HL-60 (cell line): ENCODE measurements around the gene IQCH.

Experiments used
- DNase-seq, 2 experiments: peaks; one replicate each; pipeline ENCODE4 v3.0.0-alpha.2; 2010 to 2020; ENCODE audit warnings: low read depth in 1 of 2, low spot score in 1 of 2
- H3K27ac ChIP-seq: fragments of 250-450 bp; sonication (Bioruptor Pico); replicated peaks from 2 replicates; pipeline ENCODE4 v1.5.1; 2020; ENCODE audit warnings: mild to moderate bottlenecking, moderate library complexity
- H3K27me3 ChIP-seq: fragments of 250-450 bp; sonication (Bioruptor Pico); 2 replicates; pipeline ENCODE4 v1.5.1; 2021; ENCODE audit warnings: mild to moderate bottlenecking, moderate library complexity; ENCODE audit not compliant: insufficient read depth, poor library complexity, severe bottlenecking
- H3K4me3 ChIP-seq: replicated peaks from 2 replicates; pipeline ENCODE4 v1.5.1; 2011; ENCODE audit warnings: mild to moderate bottlenecking, control low read depth, low read length; ENCODE audit not compliant: insufficient read depth
- CTCF ChIP-seq: IDR thresholded peaks from one replicate; pipeline ENCODE4 v1.5.1; 2011; ENCODE audit warnings: low read length, control low read depth, inconsistent platforms; ENCODE audit not compliant: insufficient read depth
- GABPA ChIP-seq: IDR thresholded peaks from 2 replicates; pipeline ENCODE4 v1.6.1; 2012; ENCODE audit warnings: low read depth
- POLR2AphosphoS5 ChIP-seq: IDR thresholded peaks from 2 replicates; pipeline ENCODE4 v1.6.1; 2012; ENCODE audit warnings: low read depth
- REST ChIP-seq: IDR thresholded peaks from 2 replicates; pipeline ENCODE4 v1.6.1; 2012; ENCODE audit warnings: low read depth; ENCODE audit not compliant: insufficient replicate concordance
- SPI1 ChIP-seq: IDR thresholded peaks from 2 replicates; pipeline ENCODE4 v1.6.1; 2012; ENCODE audit warnings: low read depth, mild to moderate bottlenecking, borderline replicate concordance

IQCH gene

GRCh38 chr15:67524235-67524634 is 269.6 kb downstream of the IQCH start:
- H3K27me3 ChIP-seq: no peaks in the 10 kb centered on the region
- no peak overlapping the region for H3K4me3 ChIP-seq
- TF ChIP-seq CTCF (no peak), GABPA (no peak), SPI1 (no peak), REST (no peak), POLR2AphosphoS5 (no peak)
- no peak for DNase-seq
- H3K27ac ChIP-seq: no peak overlapping the region

GRCh38 chr15:67528513-67528912 is 273.9 kb downstream of the IQCH start:
- no peak for TF ChIP-seq CTCF
- no peak for TF ChIP-seq REST
- no peak for TF ChIP-seq SPI1
- TF ChIP-seq GABPA: no peak
- TF ChIP-seq POLR2AphosphoS5: no peak
- Histone ChIP-seq H3K27me3 (no peaks in the 10 kb centered on the region), H3K27ac (no peak overlapping the region), H3K4me3 (no peak overlapping the region)
- no peak for DNase-seq

GRCh38 chr15:67531379-67531914 is 276.9 kb downstream of the IQCH start:
- no peak for TF ChIP-seq GABPA
- no peak for TF ChIP-seq CTCF
- no peak for TF ChIP-seq REST
- no peak for TF ChIP-seq SPI1
- no peak overlapping the region for H3K27ac ChIP-seq
- H3K4me3 ChIP-seq: no peak overlapping the region
- DNase-seq: peak in 1 of 2 experiments; percentile 27
- no peaks in the 10 kb centered on the region for H3K27me3 ChIP-seq
